AG09309 (cell line): ENCODE results near the gene BIN2.

ENCODE experiments used
- DNase-seq: peaks from one replicate; pipeline ENCODE4 v3.0.0-alpha.2; 2010; ENCODE audit warnings: low read depth
- H3K4me3 ChIP-seq: 2 replicates; pipeline ENCODE4 v1.5.1; 2011; ENCODE audit warnings: mild to moderate bottlenecking, low read depth, low read length, moderate library complexity; ENCODE audit not compliant: control insufficient read depth
- CTCF ChIP-seq: IDR thresholded peaks from 2 replicates; pipeline ENCODE4 v1.5.1; 2011; ENCODE audit warnings: mild to moderate bottlenecking, low read depth, low read length, inconsistent platforms; ENCODE audit not compliant: insufficient read depth, control insufficient read depth; ENCODE audit errors: missing control alignments

BIN2 gene

GRCh38 chr12:51335931-51336330, 12.0 kb upstream of the BIN2 start:
- DNase-seq = no peak
- TF ChIP-seq CTCF = no peak
- H3K4me3 ChIP-seq = no peak overlapping the region

DNA sequence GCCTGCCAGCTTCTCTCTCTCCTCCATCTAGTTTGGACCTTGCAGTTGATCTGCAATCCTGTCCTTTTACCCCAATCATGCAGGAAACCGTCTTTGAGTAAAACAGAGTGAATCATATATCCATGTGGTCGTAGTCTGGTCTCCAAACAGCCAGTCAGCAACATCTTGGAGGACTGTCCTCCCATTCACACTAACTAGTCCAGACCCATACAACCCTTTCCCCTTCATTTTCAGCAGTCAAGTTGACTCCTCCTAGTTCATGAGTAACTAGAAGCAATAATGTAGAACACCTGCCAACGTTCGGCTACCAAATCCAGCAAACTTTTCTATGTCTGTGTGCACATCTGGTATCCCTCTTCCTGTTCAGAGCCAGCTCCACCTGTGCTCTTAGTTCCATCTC, 10.8 kb upstream of the BIN2 start:
- DNase-seq = peak; percentile 47
- no peak overlapping the region for H3K4me3 ChIP-seq
- TF ChIP-seq CTCF = no peak

- no peak overlapping the region for H3K4me3 ChIP-seq
- DNase-seq = no peak
- no peak for TF ChIP-seq CTCF
These were observed 9.6 kb upstream of the BIN2 start for GRCh38 chr12:51333536-51333935.

GRCh38 chr12:51330186-51330585, 6.2 kb upstream of the BIN2 start:
- H3K4me3 ChIP-seq = no peak overlapping the region
- no peak for DNase-seq
- no peak for TF ChIP-seq CTCF

- DNase-seq = no peak
- no peak for TF ChIP-seq CTCF
- no peak overlapping the region for H3K4me3 ChIP-seq
These were observed 5.8 kb upstream of the BIN2 start for GRCh38 chr12:51329742-51330141.

- no peak for TF ChIP-seq CTCF
- no peak for DNase-seq
- no peak overlapping the region for H3K4me3 ChIP-seq
These were observed 4.6 kb upstream of the BIN2 start for GRCh38 chr12:51328587-51328986.
